Activated T-cell treated with anti-CD3 and anti-CD28 coated beads for 4 hours (primary cell): ENCODE data around the gene NFX1.
"Not testable (repeated sequence)": the region's sequence is repeated elsewhere in the genome, so short reads cannot be mapped to it uniquely, and the experiment has no call there.

Source experiments
- DNase-seq: peaks from one replicate; pipeline ENCODE4 v3.0.0-alpha.2; 2020

Gene NFX1

GRCh38 chr9:33311953-33312352 is 21.6 kb downstream of the NFX1 start:
- DNase-seq = no peak

- DNase-seq = no peak
These were observed 25.1 kb downstream of the NFX1 start for GRCh38 chr9:33315371-33315770.

GRCh38 chr9:33317136-33317535 is 26.8 kb downstream of the NFX1 start:
- not testable (repeated sequence) for DNase-seq

GRCh38 chr9:33318225-33318624 is 27.9 kb downstream of the NFX1 start:
- no peak for DNase-seq

- DNase-seq = no peak
These were observed 28.5 kb downstream of the NFX1 start for GRCh38 chr9:33318781-33319180.

- DNase-seq = no peak
These were observed 29.9 kb downstream of the NFX1 start for GRCh38 chr9:33320230-33320567.

GRCh38 chr9:33320568-33321261 is 30.4 kb downstream of the NFX1 start:
- no peak for DNase-seq

GRCh38 chr9:33329117-33329563 is 38.8 kb downstream of the NFX1 start:
- no peak for DNase-seq

GRCh38 chr9:33329979-33330378 is 39.7 kb downstream of the NFX1 start:
- no peak for DNase-seq

GRCh38 chr9:33331377-33331891 is 41.1 kb downstream of the NFX1 start:
- DNase-seq = no peak

GRCh38 chr9:33332011-33332410 is 41.7 kb downstream of the NFX1 start:
- no peak for DNase-seq

- DNase-seq = not testable (repeated sequence)
These were observed 42.6 kb downstream of the NFX1 start for GRCh38 chr9:33332956-33333355.

GRCh38 chr9:33340186-33340585 is 49.9 kb downstream of the NFX1 start:
- DNase-seq = no peak

GRCh38 chr9:33341182-33341581 is 50.9 kb downstream of the NFX1 start:
- DNase-seq = no peak

- no peak for DNase-seq
These were observed 53.8 kb downstream of the NFX1 start for GRCh38 chr9:33344145-33344544.

- no peak for DNase-seq
These were observed 56.2 kb downstream of the NFX1 start for GRCh38 chr9:33346564-33346963.

- DNase-seq = no peak
These were observed 58.7 kb downstream of the NFX1 start for GRCh38 chr9:33348998-33349397.

- no peak for DNase-seq
These were observed 59.4 kb downstream of the NFX1 start for GRCh38 chr9:33349743-33350142.

GRCh38 chr9:33350310-33350709 is 60.0 kb downstream of the NFX1 start:
- DNase-seq = no peak

- DNase-seq = no peak
These were observed 61.2 kb downstream of the NFX1 start for GRCh38 chr9:33351547-33351946.

- DNase-seq = no peak
These were observed 64.4 kb downstream of the NFX1 start for GRCh38 chr9:33354651-33355211.

- no peak for DNase-seq
These were observed 65.6 kb downstream of the NFX1 start for GRCh38 chr9:33355933-33356332.

GRCh38 chr9:33358641-33359040 is 68.3 kb downstream of the NFX1 start:
- DNase-seq = not testable (repeated sequence)

- DNase-seq = no peak
These were observed 73.8 kb downstream of the NFX1 start for GRCh38 chr9:33364127-33364526.

GRCh38 chr9:33364814-33365213 is 74.5 kb downstream of the NFX1 start:
- not testable (repeated sequence) for DNase-seq
